K562 (cell line): ENCODE data around the gene CCDC178. TPM values are rescaled to one million over a fixed set of nuclear protein-coding genes. Genes with fewer than 3 reads are reported as not detected.

Experiments
- BHLHE40 ChIP-seq: IDR thresholded peaks from 2 replicates; pipeline ENCODE4 v1.6.1; 2011; ENCODE audit warnings: low read length, improper control_type of control experiment
- CCAR2 ChIP-seq: fragments of 200-400 bp; formaldehyde crosslinking; IDR thresholded peaks from 2 replicates; pipeline ENCODE4 v1.6.1; 2017; ENCODE audit warnings: mild to moderate bottlenecking, low read depth, low read length
- E2F8 ChIP-seq: fragments of 450-650 bp; IDR thresholded peaks from 2 replicates; pipeline ENCODE4 v1.7.1; 2018; ENCODE audit warnings: mild to moderate bottlenecking, low read depth; ENCODE audit not compliant: partially characterized antibody
- HNRNPLL ChIP-seq: fragments of 200-400 bp; formaldehyde crosslinking; IDR thresholded peaks from 2 replicates; pipeline ENCODE4 v1.6.1; 2017; ENCODE audit warnings: low read length, low read depth, mild to moderate bottlenecking; ENCODE audit not compliant: poor library complexity, severe bottlenecking
- NELFE ChIP-seq: IDR thresholded peaks from 2 replicates; pipeline ENCODE4 v1.6.1; 2011; ENCODE audit warnings: mild to moderate bottlenecking; ENCODE audit not compliant: insufficient read depth, insufficient read length
- NR0B1 ChIP-seq: fragments of 450-650 bp; IDR thresholded peaks from one replicate; pipeline ENCODE4 v1.6.1; 2018; ENCODE audit warnings: mild to moderate bottlenecking, moderate library complexity; ENCODE audit not compliant: partially characterized antibody
- TCF7 ChIP-seq: sonication (generic); IDR thresholded peaks from 2 replicates; pipeline ENCODE4 v1.6.1; 2016; ENCODE audit warnings: antibody characterized with exemption, borderline replicate concordance
- ZNF586 ChIP-seq: fragments of 450-650 bp; formaldehyde crosslinking; conservative IDR thresholded peaks from 2 replicates; pipeline ENCODE4 v1.4.0; 2020; ENCODE audit warnings: mild to moderate bottlenecking, moderate library complexity
- polyA plus RNA-seq, 8 experiments: library from polyadenylated mRNA; depleted of rRNA in 4 of 8; stranded (reverse) in 5 of 8; unstranded in 3 of 8; fragments of >200 nt; fragmentation: Nextera tagmentation in 2 of 8; fragmentation: Illumina TruSeq in 1 of 8; extraction: Ambion mirVana in 2 of 8; extraction: Trizol in 1 of 8; gene quantifications; 2 replicates each; pipeline versions ENCODE4 v1.2.1 to v1.2.3, GENCODE V29; 2011 to 2014; ENCODE audit warnings: inconsistent platforms in 1 of 8, missing spikeins in 1 of 8
- total RNA-seq, 7 experiments: library from RNA; depleted of rRNA in 6 of 7; stranded (reverse); fragments of >200 nt in 6 of 7; fragmentation: Illumina TruSeq in 2 of 7; extraction: Trizol in 2 of 7; gene quantifications; 2 replicates each; pipeline versions ENCODE4 v1.2.1 to v1.2.3, GENCODE V29; 2011 to 2021; ENCODE audit warnings: low replicate concordance in 1 of 7
- TF ChIP-seq, protein P1 (sequence below): fragments of 250-450 bp; sonication (Bioruptor Pico); IDR thresholded peaks from 2 replicates; pipeline ENCODE4 v1.9.0; 2021; ENCODE audit warnings: mild to moderate bottlenecking, inconsistent platforms

Gene CCDC178
- total and polyA plus RNA-seq, 9 of the 15 experiments (the other 6 are each of a cell fraction or from before 2014, with no cell fraction given), result 0.12 to 0.47 (median 0.15) TPM; not detected in 6

DNA sequence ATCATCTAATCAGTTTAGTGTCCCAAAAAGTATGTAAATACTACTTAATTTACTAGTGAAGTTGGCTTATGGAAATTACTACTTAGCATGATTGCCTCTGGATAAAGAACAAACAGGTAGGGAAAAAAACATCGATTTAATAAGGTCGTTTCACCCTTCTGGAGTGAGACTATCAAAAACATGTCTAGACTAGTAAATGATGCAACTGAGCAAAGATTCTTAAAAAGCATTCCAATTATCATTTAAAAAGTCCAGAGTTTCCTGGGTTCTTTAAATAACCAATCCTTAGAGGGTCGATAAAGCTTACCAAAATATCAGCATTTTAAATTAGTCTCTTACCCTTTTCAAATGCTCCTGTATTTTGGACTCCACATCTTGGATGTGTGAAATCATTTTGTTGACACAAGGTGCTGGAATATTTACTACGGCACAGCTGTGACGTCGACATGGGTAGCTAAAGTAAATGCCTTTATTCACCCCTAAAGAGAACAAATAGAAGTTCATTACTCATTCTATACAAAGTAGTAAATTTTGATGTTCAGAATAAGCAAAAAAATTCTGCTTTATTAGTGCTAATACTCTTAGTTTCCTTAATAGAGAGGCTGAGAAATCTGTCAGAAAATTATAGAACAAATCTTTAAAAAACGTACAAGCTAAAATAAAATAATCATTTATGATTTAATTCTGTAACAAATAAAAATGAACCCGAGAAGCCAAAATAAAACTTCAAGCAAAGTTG, 70.6 kb downstream of the CCDC178 start (continued):
- TF ChIP-seq, protein P1, sequence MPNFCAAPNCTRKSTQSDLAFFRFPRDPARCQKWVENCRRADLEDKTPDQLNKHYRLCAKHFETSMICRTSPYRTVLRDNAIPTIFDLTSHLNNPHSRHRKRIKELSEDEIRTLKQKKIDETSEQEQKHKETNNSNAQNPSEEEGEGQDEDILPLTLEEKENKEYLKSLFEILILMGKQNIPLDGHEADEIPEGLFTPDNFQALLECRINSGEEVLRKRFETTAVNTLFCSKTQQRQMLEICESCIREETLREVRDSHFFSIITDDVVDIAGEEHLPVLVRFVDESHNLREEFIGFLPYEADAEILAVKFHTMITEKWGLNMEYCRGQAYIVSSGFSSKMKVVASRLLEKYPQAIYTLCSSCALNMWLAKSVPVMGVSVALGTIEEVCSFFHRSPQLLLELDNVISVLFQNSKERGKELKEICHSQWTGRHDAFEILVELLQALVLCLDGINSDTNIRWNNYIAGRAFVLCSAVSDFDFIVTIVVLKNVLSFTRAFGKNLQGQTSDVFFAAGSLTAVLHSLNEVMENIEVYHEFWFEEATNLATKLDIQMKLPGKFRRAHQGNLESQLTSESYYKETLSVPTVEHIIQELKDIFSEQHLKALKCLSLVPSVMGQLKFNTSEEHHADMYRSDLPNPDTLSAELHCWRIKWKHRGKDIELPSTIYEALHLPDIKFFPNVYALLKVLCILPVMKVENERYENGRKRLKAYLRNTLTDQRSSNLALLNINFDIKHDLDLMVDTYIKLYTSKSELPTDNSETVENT, result no peak
- TF ChIP-seq BHLHE40 (no peak), TCF7 (no peak), NELFE (no peak), CCAR2 (no peak), ZNF586 (CRISPR knock-in tag) (no peak), HNRNPLL (no peak), NR0B1 (no peak), E2F8 (no peak)
